ENCODE data around the gene FN3K.

FN3K gene

GRCh38 chr17:82687871-82688270, 47.5 kb upstream of the FN3K start:
- no peaks in the 10 kb centered on the region for H3K4me1 ChIP-seq (ENCODE audit: control insufficient read depth, low read length)
- H3K4me3 ChIP-seq (ENCODE audit: low read length): no peak overlapping the region
- no peaks in the 10 kb centered on the region for H3K27me3 ChIP-seq (ENCODE audit: control insufficient read depth, low read length)
- H3K9me3 ChIP-seq (ENCODE audit: control insufficient read depth, insufficient read depth, low read length): no peaks in the 10 kb centered on the region
- TF ChIP-seq CTCF (IDR thresholded peaks at IDR 0.05; ENCODE audit: low read depth, low read length, poor library complexity, severe bottlenecking) (no peak), EZH2phosphoT487 (IDR thresholded peaks at IDR 0.05; ENCODE audit: borderline replicate concordance, low read length) (no peak)
- H3K4me2 ChIP-seq (ENCODE audit: low read length): no peak overlapping the region
- H3K36me3 ChIP-seq (ENCODE audit: control insufficient read depth, low read length): no peaks in the 10 kb centered on the region
- H3K9me2 ChIP-seq (replicated peaks; ENCODE audit: control insufficient read depth, low read length): no peaks in the 10 kb centered on the region
- no peak overlapping the region for H3K27ac ChIP-seq (ENCODE audit: low read depth, low read length)
- no peaks in the 10 kb centered on the region for H3K79me2 ChIP-seq (ENCODE audit: control insufficient read depth, low read length)
- H4K20me1 ChIP-seq (ENCODE audit: control insufficient read depth, insufficient read depth, low read depth, low read length): no peaks in the 10 kb centered on the region
- H3F3A ChIP-seq (ENCODE audit: control insufficient read depth, insufficient read depth): no peaks in the 10 kb centered on the region

GRCh38 chr17:82689077-82689476, 46.3 kb upstream of the FN3K start:
- Histone ChIP-seq H3K4me2 (ENCODE audit: low read length) (no peak overlapping the region), H3K27me3 (ENCODE audit: control insufficient read depth, low read length) (no peaks in the 10 kb centered on the region), H4K20me1 (ENCODE audit: control insufficient read depth, insufficient read depth, low read depth, low read length) (no peaks in the 10 kb centered on the region), H3K9me2 (replicated peaks; ENCODE audit: control insufficient read depth, low read length) (no peaks in the 10 kb centered on the region), H3K36me3 (ENCODE audit: control insufficient read depth, low read length) (no peaks in the 10 kb centered on the region), H3K27ac (ENCODE audit: low read depth, low read length) (no peak overlapping the region), H3K79me2 (ENCODE audit: control insufficient read depth, low read length) (no peaks in the 10 kb centered on the region), H3K9me3 (ENCODE audit: control insufficient read depth, insufficient read depth, low read length) (peaks cover under 1% of the 10 kb centered on the region; the same call in 1 of the 2 replicates), H3K4me3 (ENCODE audit: low read length) (no peak overlapping the region), H3F3A (ENCODE audit: control insufficient read depth, insufficient read depth) (no peaks in the 10 kb centered on the region), H3K4me1 (ENCODE audit: control insufficient read depth, low read length) (no peaks in the 10 kb centered on the region)
- TF ChIP-seq CTCF (IDR thresholded peaks at IDR 0.05; ENCODE audit: low read depth, low read length, poor library complexity, severe bottlenecking): no peak
- TF ChIP-seq EZH2phosphoT487 (IDR thresholded peaks at IDR 0.05; ENCODE audit: borderline replicate concordance, low read length): no peak

- H3K27ac ChIP-seq (ENCODE audit: low read depth, low read length): no peak overlapping the region
- no peaks in the 10 kb centered on the region for H3K4me1 ChIP-seq (ENCODE audit: control insufficient read depth, low read length)
- no peaks in the 10 kb centered on the region for H3K27me3 ChIP-seq (ENCODE audit: control insufficient read depth, low read length)
- no peaks in the 10 kb centered on the region for H3K79me2 ChIP-seq (ENCODE audit: control insufficient read depth, low read length)
- H3K9me3 ChIP-seq (ENCODE audit: control insufficient read depth, insufficient read depth, low read length): peaks cover 9% of the 10 kb centered on the region; the same call in 1 of the 2 replicates
- no peak overlapping the region for H3K4me2 ChIP-seq (ENCODE audit: low read length)
- no peaks in the 10 kb centered on the region for H3F3A ChIP-seq (ENCODE audit: control insufficient read depth, insufficient read depth)
- TF ChIP-seq EZH2phosphoT487 (IDR thresholded peaks at IDR 0.05; ENCODE audit: borderline replicate concordance, low read length): no peak
- TF ChIP-seq CTCF (IDR thresholded peaks at IDR 0.05; ENCODE audit: low read depth, low read length, poor library complexity, severe bottlenecking): no peak
- H3K36me3 ChIP-seq (ENCODE audit: control insufficient read depth, low read length): no peaks in the 10 kb centered on the region
- H3K4me3 ChIP-seq (ENCODE audit: low read length): no peak overlapping the region
- H3K9me2 ChIP-seq (replicated peaks; ENCODE audit: control insufficient read depth, low read length): no peaks in the 10 kb centered on the region
- no peaks in the 10 kb centered on the region for H4K20me1 ChIP-seq (ENCODE audit: control insufficient read depth, insufficient read depth, low read depth, low read length)
These were observed 44.5 kb upstream of the FN3K start for GRCh38 chr17:82690786-82691489.
